Measurements from ENCODE around the gene FPGS.
"Not testable (repeated sequence)": the region's sequence is repeated elsewhere in the genome, so short reads cannot be mapped to it uniquely, and the experiment has no call there.

The FPGS gene

GRCh38 chr9:127770905-127771569 is 31.6 kb upstream of the FPGS start:
- DNase-seq, result peak; percentile 98

GRCh38 chr9:127771570-127772189 is 31.0 kb upstream of the FPGS start:
- no peak for DNase-seq

GRCh38 chr9:127772603-127773002 is 30.1 kb upstream of the FPGS start:
- DNase-seq, result no peak

- no peak for DNase-seq
Observed at GRCh38 chr9:127773272-127773671, 29.4 kb upstream of the FPGS start.

- DNase-seq, result no peak
Observed at GRCh38 chr9:127773981-127774380, 28.7 kb upstream of the FPGS start.

GRCh38 chr9:127776195-127776923 is 26.3 kb upstream of the FPGS start:
- DNase-seq, result peak; percentile 80

- no peak for DNase-seq
Observed at GRCh38 chr9:127776924-127777289, 25.8 kb upstream of the FPGS start.

- no peak for DNase-seq
Observed at GRCh38 chr9:127777368-127777980, 25.2 kb upstream of the FPGS start.

- DNase-seq, result peak; percentile 40
Observed at GRCh38 chr9:127778280-127779135, 24.2 kb upstream of the FPGS start, which contains the start of gene SH2D3C. Gene SH2D3C, minus strand, starts transcription at chr9:127778666. Its CDS starts 39 bp downstream, at chr9:127778627.

GRCh38 chr9:127779136-127779981 is 23.3 kb upstream of the FPGS start:
- DNase-seq, result peak; percentile 30

- DNase-seq, result no peak
Observed at GRCh38 chr9:127780126-127780885, 22.4 kb upstream of the FPGS start.

GRCh38 chr9:127780909-127781308 is 21.8 kb upstream of the FPGS start:
- not testable (repeated sequence) for DNase-seq

GRCh38 chr9:127781806-127782205 is 20.9 kb upstream of the FPGS start:
- no peak for DNase-seq

- DNase-seq, result no peak
Observed at GRCh38 chr9:127783111-127784008, 19.3 kb upstream of the FPGS start.

- DNase-seq, result peak; percentile 89
Observed at GRCh38 chr9:127785023-127785932, 17.4 kb upstream of the FPGS start.

GRCh38 chr9:127785933-127786772 is 16.5 kb upstream of the FPGS start, which contains the start of gene CDK9:
Gene CDK9, plus strand, starts transcription at chr9:127786034. Its CDS starts 115 bp downstream, at chr9:127786149.
- DNase-seq, result peak; percentile 92

- DNase-seq, result peak; percentile 48
Observed at GRCh38 chr9:127786773-127787104, 15.9 kb upstream of the FPGS start.

Data from OCI-M1 (cell line).